Measurements from ENCODE around the gene SOD3. TPM values are rescaled to one million over a fixed set of nuclear protein-coding genes. Genes with fewer than 3 reads are reported as not detected.

The SOD3 gene
- total and polyA plus RNA-seq, 4 donors: 35.7 to 101 (median 53.9) TPM

- 93 to 94% methylated on average over 14 of the region's 14 CpGs for WGBS, 2 donors
- ATAC-seq (ENCODE audit: insufficient read depth, low FRiP score) (no peak), DNase-seq (no peak)
- Histone ChIP-seq H3K4me1 (ENCODE audit: control insufficient read depth in 5 of 5, insufficient read depth in 5 of 5, low read length in 5 of 5) (peaks cover 0 to 9% (median 5%) of the 10 kb centered on the region in 5 donors), H3K9ac (ENCODE audit: insufficient read depth in 1 of 2, low read length in 2 of 2) (no peak overlapping the region), H3K9me3 (ENCODE audit: control insufficient read depth in 4 of 4, insufficient read depth in 3 of 4, low read length in 3 of 4) (peaks cover 0 to 4% (median 0%) of the 10 kb centered on the region in 4 donors), H3K27ac (ENCODE audit: low read depth in 1 of 2, low read length in 1 of 2) (no peak overlapping the region), H3K27me3 (ENCODE audit: control insufficient read depth in 3 of 3, insufficient read depth in 3 of 3, low read length in 2 of 3) (no peaks in the 10 kb centered on the region), H3K36me3 (ENCODE audit: control insufficient read depth in 4 of 4, insufficient read depth in 4 of 4, low read length in 4 of 4) (peaks cover 0 to 8% (median 6%) of the 10 kb centered on the region in 4 donors), H3K4me3 (no peak overlapping the region)
- TF ChIP-seq CTCF (IDR thresholded peaks at IDR 0.05; ENCODE audit: control extremely low read depth, extremely low read depth): no peak
These were observed 12.9 kb downstream of the SOD3 start for GRCh38 chr4:24808261-24808660.

GRCh38 chr4:24808955-24809354 lies 13.6 kb downstream of the SOD3 start:
- no peak for ATAC-seq (ENCODE audit: insufficient read depth, low FRiP score)
- no peak for TF ChIP-seq CTCF (IDR thresholded peaks at IDR 0.05; ENCODE audit: control extremely low read depth, extremely low read depth)
- H3K4me3 ChIP-seq: no peak overlapping the region
- H3K9ac ChIP-seq (ENCODE audit: insufficient read depth in 1 of 2, low read length in 2 of 2): no peak overlapping the region
- H3K36me3 ChIP-seq (ENCODE audit: control insufficient read depth in 4 of 4, insufficient read depth in 4 of 4, low read length in 4 of 4): peaks cover 0 to 8% (median 6%) of the 10 kb centered on the region in 4 donors
- WGBS, 2 donors: 97 to 98% methylated on average over 6 of the region's 6 CpGs
- H3K27me3 ChIP-seq (ENCODE audit: control insufficient read depth in 3 of 3, insufficient read depth in 3 of 3, low read length in 2 of 3): no peaks in the 10 kb centered on the region
- no peak overlapping the region for H3K27ac ChIP-seq (ENCODE audit: low read depth in 1 of 2, low read length in 1 of 2)
- H3K4me1 ChIP-seq (ENCODE audit: control insufficient read depth in 5 of 5, insufficient read depth in 5 of 5, low read length in 5 of 5): peaks cover 0 to 7% (median 1%) of the 10 kb centered on the region in 5 donors
- no peak for DNase-seq
- H3K9me3 ChIP-seq (ENCODE audit: control insufficient read depth in 4 of 4, insufficient read depth in 3 of 4, low read length in 3 of 4): peaks cover 0 to 4% (median 0%) of the 10 kb centered on the region in 4 donors

GRCh38 chr4:24809376-24809775 lies 14.0 kb downstream of the SOD3 start:
- 90 to 96% methylated on average over 2 of the region's 2 CpGs for WGBS, 2 donors
- DNase-seq (no peak), ATAC-seq (ENCODE audit: insufficient read depth, low FRiP score) (no peak)
- Histone ChIP-seq H3K36me3 (ENCODE audit: control insufficient read depth in 4 of 4, insufficient read depth in 4 of 4, low read length in 4 of 4) (peaks cover 0 to 8% (median 6%) of the 10 kb centered on the region in 4 donors), H3K27ac (ENCODE audit: low read depth in 1 of 2, low read length in 1 of 2) (no peak overlapping the region), H3K4me3 (no peak overlapping the region), H3K9ac (ENCODE audit: insufficient read depth in 1 of 2, low read length in 2 of 2) (no peak overlapping the region), H3K9me3 (ENCODE audit: control insufficient read depth in 4 of 4, insufficient read depth in 3 of 4, low read length in 3 of 4) (peaks cover 0 to 4% (median 0%) of the 10 kb centered on the region in 4 donors), H3K27me3 (ENCODE audit: control insufficient read depth in 3 of 3, insufficient read depth in 3 of 3, low read length in 2 of 3) (no peaks in the 10 kb centered on the region), H3K4me1 (ENCODE audit: control insufficient read depth in 5 of 5, insufficient read depth in 5 of 5, low read length in 5 of 5) (peaks cover 0 to 7% (median 0%) of the 10 kb centered on the region in 5 donors)
- no peak for TF ChIP-seq CTCF (IDR thresholded peaks at IDR 0.05; ENCODE audit: control extremely low read depth, extremely low read depth)
